HG03108 (cell line): ENCODE results near the gene XPNPEP2.

Experiments
- ATAC-seq: cut with Tn5 transposase; IDR thresholded peaks from one replicate; pipeline ENCODE4 v1.9.1; 2021; ENCODE audit warnings: moderate library complexity; ENCODE audit not compliant: unreplicated experiment

XPNPEP2 gene

DNA sequence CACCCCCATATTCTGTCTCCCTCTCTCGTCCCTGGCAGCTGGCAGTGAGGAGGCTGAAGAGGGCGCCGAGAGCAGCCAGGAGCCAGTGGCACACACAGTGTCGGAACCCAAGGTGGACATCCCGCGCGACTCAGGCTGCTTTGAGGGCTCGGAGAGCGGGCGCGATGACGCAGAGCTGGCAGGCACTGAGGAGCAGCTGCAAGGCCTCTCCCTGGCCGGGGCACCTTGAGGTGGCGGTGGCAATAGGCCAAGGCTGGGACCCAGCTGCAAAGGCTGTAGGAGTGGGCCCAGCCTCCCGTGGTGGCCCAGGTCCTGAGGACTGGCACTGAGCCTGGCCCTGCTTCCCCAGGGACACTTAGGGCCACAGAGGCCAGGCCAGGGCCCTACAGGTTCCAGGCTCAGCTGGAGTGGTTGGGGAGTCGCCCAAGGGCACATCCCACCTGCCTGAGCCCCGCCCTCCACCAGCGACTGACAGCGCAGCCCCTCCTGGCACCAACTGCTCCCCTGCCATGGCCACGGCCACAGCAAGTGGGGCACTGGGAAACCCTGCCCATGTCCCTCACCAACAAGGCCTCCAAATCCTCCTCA is 54.9 kb downstream of the XPNPEP2 start:
- ATAC-seq, result no peak

DNA sequence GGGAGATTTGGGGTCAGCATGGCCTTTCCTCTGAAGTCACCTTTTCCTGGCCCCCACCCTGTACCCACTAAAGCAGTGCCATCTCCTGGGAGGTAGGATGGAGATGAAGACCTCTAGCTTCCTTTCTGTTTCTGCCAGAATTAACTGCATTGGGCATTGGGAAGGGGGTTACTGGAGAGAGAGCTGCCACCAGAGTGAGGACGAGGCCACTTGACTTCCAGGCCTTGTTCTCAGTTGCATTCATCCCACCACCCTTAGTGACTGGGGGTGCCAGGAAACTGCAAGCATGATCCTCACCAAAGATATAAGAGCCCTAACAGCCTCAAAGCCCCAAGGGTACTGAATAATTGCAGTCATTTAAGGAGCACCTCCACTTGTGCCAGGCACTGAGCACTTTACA is 56.8 kb downstream of the XPNPEP2 start:
- no peak for ATAC-seq

DNA sequence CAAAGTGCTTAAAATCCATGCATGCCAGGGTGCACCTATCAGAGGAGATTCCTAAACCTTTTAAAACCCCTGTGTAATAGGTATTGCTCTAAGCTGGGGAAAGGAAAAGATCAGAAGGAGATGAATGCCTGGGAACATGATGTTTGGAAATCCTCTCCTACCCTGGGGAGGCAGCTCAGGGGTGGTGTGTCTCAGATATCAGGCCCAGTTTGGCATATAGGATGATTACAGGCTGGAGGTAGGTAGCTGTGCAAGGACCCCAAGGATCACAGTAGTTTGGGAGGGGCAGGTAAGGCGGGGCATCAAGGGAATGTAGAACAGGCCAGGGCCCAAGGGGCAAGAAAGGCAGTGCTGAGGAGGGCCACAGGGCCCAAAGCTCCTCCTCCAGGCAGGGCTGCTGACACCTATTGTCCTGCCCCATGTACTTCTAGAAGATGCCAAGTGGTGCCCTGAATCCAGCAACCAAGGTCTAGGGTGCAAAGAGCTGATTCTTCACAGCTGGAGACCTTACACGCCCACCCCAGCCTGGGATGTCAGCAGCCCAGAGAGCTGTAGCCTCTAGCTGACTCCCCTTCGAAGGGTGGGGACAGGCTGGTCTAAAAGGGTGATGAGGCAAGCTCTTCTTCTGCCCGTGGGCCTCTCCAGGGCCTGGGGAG is 58.6 kb downstream of the XPNPEP2 start:
- ATAC-seq, result no peak

DNA sequence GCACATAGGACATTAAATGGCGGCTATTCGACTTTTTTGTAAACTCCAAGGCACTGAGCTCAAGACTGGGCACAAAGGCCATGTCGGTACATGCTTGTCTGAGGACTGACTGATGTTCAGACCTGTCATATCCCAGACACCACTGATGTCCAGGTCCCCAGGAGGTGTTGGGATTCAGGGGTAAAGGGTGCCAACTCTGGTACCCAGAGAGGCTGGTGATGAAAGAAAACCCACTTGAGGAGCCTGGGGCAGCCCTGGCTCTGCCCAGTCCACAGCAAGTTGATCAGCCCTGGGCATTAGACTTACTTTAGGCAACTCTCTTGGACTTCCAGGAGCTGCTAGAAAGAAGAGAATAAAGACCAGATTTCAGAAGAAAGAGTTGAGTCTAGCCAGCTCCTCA is 59.7 kb downstream of the XPNPEP2 start:
- ATAC-seq, result no peak

DNA sequence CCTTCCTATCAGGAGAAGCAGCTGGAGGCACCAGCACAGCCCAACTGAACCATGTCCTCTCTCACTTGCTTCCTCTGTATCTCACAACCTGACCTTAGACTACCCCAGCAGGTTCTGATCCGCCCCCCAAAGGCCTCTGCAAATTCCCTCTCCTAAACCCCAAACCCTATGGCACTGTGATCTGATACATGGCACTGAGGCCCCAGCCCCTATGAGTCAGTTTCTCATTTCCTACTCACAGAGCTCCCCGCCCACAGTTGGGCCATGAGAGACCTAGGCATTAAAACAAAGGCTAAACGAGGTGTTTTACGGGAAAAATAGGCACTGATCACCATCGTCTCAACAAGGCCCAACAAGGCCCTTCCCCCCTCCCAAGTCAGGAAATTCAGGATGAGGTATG is 60.1 kb downstream of the XPNPEP2 start:
- ATAC-seq, result no peak

DNA sequence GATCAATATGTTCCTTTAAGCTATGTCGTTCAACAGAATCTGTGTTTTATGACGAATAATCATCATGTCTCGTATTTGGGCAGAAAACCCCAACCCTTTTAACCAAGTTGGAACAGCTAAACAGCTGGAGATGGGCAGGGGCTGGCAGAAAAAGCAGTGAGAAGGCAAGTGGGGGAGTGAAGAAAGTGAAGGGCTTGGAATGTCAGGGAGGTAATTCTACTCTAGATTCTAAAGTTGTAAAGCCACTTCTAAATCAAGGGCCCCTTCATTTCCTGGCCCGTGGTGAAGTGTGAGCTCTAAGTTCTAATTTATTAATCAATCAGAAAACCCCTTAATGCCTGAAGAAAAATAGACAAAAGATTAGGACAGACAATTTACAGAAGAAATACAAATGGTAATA is 61.4 kb downstream of the XPNPEP2 start:
- ATAC-seq, result no peak

DNA sequence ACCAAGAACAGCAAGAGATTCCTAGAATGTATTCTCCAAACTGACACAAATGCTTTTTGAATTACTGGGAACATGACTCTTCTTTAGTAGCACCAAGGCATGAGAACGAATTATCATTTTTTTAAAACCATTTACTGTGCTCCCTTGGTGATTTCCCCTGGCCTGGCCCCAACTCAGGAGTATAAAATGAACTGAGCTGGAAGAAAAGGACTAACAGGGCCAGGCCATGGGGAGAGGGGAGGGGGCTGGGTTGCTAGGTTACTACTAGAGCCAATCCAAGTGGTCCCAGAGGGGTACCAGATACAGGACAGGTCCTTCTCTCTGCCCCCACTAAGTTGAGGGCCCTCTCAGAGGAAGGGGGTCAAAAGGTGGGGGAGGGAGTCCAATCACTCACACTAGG is 64.1 kb downstream of the XPNPEP2 start:
- ATAC-seq, result no peak

DNA sequence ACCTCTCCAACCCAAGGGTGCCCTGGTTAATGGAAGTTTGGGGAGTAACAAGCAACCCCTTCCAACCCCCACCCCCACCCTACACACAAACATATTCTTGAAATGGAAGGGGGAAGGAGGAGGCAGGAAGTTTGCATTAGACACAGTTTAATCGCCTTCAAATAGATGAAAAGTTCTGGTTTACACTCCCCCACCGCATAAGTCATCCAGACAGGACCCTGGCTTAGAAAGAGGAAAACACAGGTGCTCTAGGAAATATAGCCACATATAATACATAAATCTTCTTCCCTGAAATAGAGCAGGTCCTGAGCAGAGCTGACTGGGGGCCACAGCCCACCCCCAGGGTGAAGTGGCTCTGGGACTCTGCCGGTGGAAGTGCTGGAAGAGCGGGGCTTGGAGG is 66.0 kb downstream of the XPNPEP2 start:
- no peak for ATAC-seq

DNA sequence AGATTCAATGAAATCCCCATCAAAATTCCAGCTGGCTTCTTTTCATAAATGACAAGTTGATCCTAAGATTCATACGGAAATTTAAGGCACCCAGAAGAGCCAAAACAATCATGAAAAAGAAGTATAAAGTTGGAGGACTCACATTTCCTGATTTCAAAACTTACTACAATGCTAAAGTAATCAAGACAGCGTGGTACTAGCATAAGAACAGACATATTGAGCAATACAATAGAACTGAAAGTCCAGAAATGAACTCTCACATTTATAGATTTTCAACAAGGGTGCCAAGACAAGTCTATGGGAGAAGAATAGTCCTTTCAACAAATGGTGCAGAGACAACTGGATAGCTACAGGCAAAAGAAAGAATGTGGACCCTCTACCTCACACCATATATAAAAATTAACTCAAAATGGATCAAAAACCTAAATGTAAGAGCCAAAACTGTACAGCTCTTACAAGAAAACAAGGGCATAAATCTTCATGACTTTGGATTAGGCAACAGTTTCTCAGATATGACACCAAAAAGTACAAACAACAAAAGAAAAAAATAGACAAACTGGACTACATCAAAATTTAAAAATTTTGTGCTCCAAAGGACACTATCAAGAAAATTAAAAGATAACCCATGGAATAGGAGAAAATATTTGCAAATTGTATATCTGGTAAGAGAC is 69.5 kb downstream of the XPNPEP2 start:
- no peak for ATAC-seq

DNA sequence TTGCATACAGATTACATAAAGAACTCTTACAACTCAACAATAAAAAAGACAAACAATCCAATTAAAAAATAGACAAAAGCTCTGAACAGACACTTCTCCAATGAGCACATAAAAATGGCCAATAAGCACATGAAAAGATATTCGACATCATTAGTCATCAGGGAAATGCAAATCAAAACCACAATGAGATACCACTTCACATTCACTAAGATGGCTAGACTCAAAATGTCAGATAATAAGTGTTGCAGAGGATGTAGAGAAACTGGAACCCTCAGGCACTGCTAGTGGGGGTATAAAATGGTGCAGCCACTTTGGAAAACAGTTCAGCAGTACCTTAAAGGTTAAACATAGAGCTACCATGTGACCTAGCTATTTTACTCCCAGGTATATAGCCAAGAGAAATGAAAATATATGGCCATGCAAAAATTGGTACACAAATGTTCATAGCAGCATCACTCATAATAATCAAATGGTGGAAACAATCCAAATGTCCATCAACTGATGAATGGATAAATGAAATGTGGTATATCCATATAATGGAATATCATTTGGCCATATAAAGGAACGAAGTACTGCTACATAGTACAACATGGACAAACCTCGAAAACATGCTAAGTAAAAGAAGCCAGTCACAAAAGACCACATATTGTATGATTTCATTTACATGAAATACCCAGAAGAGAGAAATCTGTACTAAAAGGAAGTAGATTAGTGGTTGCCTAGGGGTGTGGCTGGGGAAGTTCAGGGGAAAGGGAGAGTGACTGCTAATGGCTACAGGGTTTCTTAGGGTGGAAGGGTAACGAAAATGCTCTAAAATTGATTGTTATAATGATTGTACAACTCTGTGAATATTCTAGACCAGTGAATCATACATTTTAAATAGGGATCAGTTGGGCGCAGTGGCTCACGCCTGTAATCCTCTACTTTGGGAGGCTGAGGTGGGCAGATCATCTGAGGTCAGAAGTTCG is 70.3 kb downstream of the XPNPEP2 start:
- ATAC-seq, result no peak

DNA sequence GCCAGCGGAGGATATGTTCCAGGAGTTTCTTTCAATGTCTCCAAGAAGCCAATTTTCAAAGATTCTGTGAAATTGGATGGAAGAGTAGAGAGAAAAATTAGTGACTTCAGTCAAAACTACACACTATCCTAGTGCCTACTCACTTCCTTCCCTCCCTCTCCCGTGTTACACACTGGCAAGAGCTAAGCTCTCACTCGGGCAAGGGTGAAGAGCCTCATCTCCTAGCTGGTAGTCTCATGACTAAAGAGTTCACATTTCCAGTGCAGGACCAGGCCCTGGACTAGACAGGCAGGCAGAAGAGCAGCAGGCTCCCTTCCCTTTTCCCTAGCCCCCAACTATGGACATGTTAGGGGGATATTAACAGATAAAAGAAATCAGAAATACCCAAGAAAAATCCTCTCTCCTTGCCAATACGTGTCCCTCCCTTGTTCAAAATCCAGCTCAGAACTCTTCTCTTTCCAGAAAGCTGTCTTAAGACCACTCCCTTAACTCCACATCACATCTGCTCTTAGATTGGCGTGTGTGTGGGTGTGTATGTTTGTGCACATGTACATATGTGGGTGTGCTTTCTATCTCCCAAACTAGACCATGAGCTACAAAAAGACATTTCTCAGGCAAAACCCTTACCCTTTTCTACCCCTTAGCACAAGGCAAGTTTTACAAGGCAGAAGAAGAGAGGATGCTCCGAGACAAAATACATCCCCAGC is 75.0 kb downstream of the XPNPEP2 start:
- ATAC-seq, result no peak

DNA sequence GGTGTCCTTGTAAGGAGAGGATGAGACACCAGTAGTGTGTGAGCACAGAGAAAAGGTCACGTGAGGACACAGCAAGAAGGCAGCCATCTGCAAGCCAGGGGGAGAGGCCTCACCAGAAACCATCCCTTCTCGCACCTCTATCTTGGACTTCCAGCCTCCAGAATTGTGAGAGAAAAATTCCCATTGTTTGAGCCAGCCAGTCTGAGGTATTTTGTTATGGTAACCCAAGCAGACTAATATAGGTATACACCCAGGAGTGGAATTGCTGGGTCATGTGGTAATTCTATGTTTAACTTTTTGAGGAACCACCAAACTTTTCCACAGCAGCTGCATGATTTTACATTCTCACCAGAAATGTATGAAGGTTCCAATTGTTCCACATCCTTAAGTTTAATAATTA is 79.3 kb downstream of the XPNPEP2 start:
- no peak for ATAC-seq
